Epidermal melanocyte (primary cell): ENCODE measurements around the gene GABRB1.
"Not testable (repeated sequence)": the region's sequence is repeated elsewhere in the genome, so short reads cannot be mapped to it uniquely, and the experiment has no call there.

Source experiments
- DNase-seq: peaks from one replicate; pipeline ENCODE4 v3.0.0; 2011; ENCODE audit warnings: low spot score; ENCODE audit not compliant: insufficient read length

Gene GABRB1

GRCh38 chr4:47287735-47288134 is 256.4 kb downstream of the GABRB1 start:
- DNase-seq: no peak

GRCh38 chr4:47289805-47290204 is 258.4 kb downstream of the GABRB1 start:
- no peak for DNase-seq

- DNase-seq: not testable (repeated sequence)
Observed at GRCh38 chr4:47290873-47291272, 259.5 kb downstream of the GABRB1 start.

GRCh38 chr4:47309165-47309564 is 277.8 kb downstream of the GABRB1 start:
- no peak for DNase-seq

- no peak for DNase-seq
Observed at GRCh38 chr4:47312170-47312569, 280.8 kb downstream of the GABRB1 start.

GRCh38 chr4:47313384-47313783 is 282.0 kb downstream of the GABRB1 start:
- no peak for DNase-seq

- no peak for DNase-seq
Observed at GRCh38 chr4:47315346-47315745, 284.0 kb downstream of the GABRB1 start.

- DNase-seq: no peak
Observed at GRCh38 chr4:47326025-47326424, 294.7 kb downstream of the GABRB1 start.

- no peak for DNase-seq
Observed at GRCh38 chr4:47330866-47331265, 299.5 kb downstream of the GABRB1 start.

GRCh38 chr4:47334652-47335051 is 303.3 kb downstream of the GABRB1 start:
- DNase-seq: no peak

- DNase-seq: no peak
Observed at GRCh38 chr4:47337893-47338292, 306.5 kb downstream of the GABRB1 start.

- no peak for DNase-seq
Observed at GRCh38 chr4:47340914-47341313, 309.5 kb downstream of the GABRB1 start.

GRCh38 chr4:47342796-47343195 is 311.4 kb downstream of the GABRB1 start:
- DNase-seq: no peak

GRCh38 chr4:47349326-47349725 is 318.0 kb downstream of the GABRB1 start:
- DNase-seq: no peak

- no peak for DNase-seq
Observed at GRCh38 chr4:47355568-47355967, 324.2 kb downstream of the GABRB1 start.

GRCh38 chr4:47359891-47360290 is 328.5 kb downstream of the GABRB1 start:
- no peak for DNase-seq

- no peak for DNase-seq
Observed at GRCh38 chr4:47367761-47368160, 336.4 kb downstream of the GABRB1 start.

GRCh38 chr4:47368211-47368610 is 336.8 kb downstream of the GABRB1 start:
- DNase-seq: no peak

GRCh38 chr4:47372561-47372960 is 341.2 kb downstream of the GABRB1 start:
- DNase-seq: no peak

- DNase-seq: no peak
Observed at GRCh38 chr4:47373174-47373573, 341.8 kb downstream of the GABRB1 start.

GRCh38 chr4:47373709-47374108 is 342.3 kb downstream of the GABRB1 start:
- DNase-seq: no peak

- DNase-seq: no peak
Observed at GRCh38 chr4:47374477-47374876, 343.1 kb downstream of the GABRB1 start.

- DNase-seq: not testable (repeated sequence)
Observed at GRCh38 chr4:47378021-47378530, 346.7 kb downstream of the GABRB1 start.

GRCh38 chr4:47381172-47381571 is 349.8 kb downstream of the GABRB1 start:
- no peak for DNase-seq
